ENCODE results near the gene ACP4. TPM values are rescaled to one million over a fixed set of nuclear protein-coding genes. Genes with fewer than 3 reads are reported as not detected.

ACP4 gene
- total and polyA plus RNA-seq, 2 donors (not counting 1 experiment from before 2014, with no cell fraction given): not detected

DNA sequence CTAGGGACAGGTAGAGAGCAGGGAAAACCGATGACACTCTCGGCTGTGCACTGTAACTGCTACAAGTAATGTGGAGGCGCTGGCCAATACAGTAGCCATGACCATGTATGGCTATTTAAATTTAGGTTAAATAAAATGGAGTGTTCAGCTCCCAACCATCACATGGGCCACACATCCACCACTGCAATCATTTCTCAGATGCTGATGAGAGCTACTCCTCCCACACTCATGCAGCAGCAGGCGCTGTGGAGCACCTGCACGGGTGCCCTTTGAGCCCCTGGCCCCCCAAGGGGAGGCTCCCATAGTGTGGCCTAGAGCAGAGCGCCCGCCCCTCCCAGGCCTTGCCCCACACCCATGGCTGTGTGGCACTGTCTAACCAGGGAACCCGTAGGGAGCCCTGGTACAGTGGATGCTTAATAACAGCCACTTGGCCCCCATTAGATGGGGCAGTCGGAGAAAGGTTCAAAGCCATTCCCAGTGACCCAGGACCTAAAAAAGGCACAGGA is 6.0 kb downstream of the ACP4 start:
- H3K79me2 ChIP-seq (ENCODE audit: control insufficient read depth, insufficient read depth, low read length): peaks cover 23% of the 10 kb centered on the region
- no peaks in the 10 kb centered on the region for H3K27me3 ChIP-seq (replicated peaks in 1 of 4; ENCODE audit: control extremely low read depth in 1 of 4, control insufficient read depth in 3 of 4, insufficient read depth in 4 of 4, low read length in 3 of 4)
- ChIA-PET POLR2A (no interaction called here), CTCF (interaction anchor here (1.0 to 5.1 kb wide), 3 partner anchors 12 to 126 kb away, joined by 3 to 29 read pairs (median 4); no protein-coding TSS in a partner anchor)
- WGBS (ENCODE audit: insufficient coverage): 90% methylated on average over 5 of the region's 9 CpGs
- no peak overlapping the region for H3K4me2 ChIP-seq (replicated peaks; ENCODE audit: low read depth, low read length, poor library complexity, severe bottlenecking)
- ATAC-seq (ENCODE audit: low read depth) (no peak), DNase-seq (no peak)
- H3K27ac Mint-ChIP-seq: no peak overlapping the region
- no peak overlapping the region for H3K4me3 Mint-ChIP-seq
- peaks cover 0 to 39% of the 10 kb centered on the region in 2 experiments for H3K36me3 ChIP-seq (replicated peaks in 1 of 2; ENCODE audit: control extremely low read depth in 1 of 2, control insufficient read depth in 1 of 2, extremely low read depth in 1 of 2, insufficient read depth in 2 of 2, low read length in 1 of 2)
- peaks cover 4 to 6% of the 10 kb centered on the region in 2 donors for H3K4me1 ChIP-seq (ENCODE audit: control insufficient read depth in 2 of 2, insufficient read depth in 2 of 2, low read length in 2 of 2)
- peaks cover 7% of the 10 kb centered on the region for H4K20me1 ChIP-seq (ENCODE audit: control insufficient read depth, insufficient read depth, low read length, poor library complexity, severe bottlenecking)
- H3K4me1 Mint-ChIP-seq: peaks cover 15% of the 10 kb centered on the region
- H2AFZ ChIP-seq (ENCODE audit: insufficient read depth, low read depth, low read length, poor library complexity, severe bottlenecking): no peak overlapping the region
- no peak overlapping the region for H3K27ac ChIP-seq (ENCODE audit: low read length in 2 of 2)
- no peak overlapping the region for H3K9ac ChIP-seq (ENCODE audit: low read length)
- H3K4me3 ChIP-seq (ENCODE audit: control extremely low read depth in 1 of 5, extremely low read depth in 1 of 5, insufficient read depth in 1 of 5, low read depth in 2 of 5, low read length in 4 of 5): no peak overlapping the region
- H3K27me3 Mint-ChIP-seq: peaks cover 2% of the 10 kb centered on the region
- H3K9me3 Mint-ChIP-seq (ENCODE audit: insufficient read depth): no peaks in the 10 kb centered on the region
- intact Hi-C loops (cut with micrococcal nuclease): no loop called here
- TF ChIP-seq EZH2 (IDR thresholded peaks at IDR 0.05; ENCODE audit: borderline replicate concordance, insufficient read depth, low read depth, low read length, poor library complexity, severe bottlenecking) (no peak), CTCF (IDR thresholded peaks at IDR 0.05) (no peak)
- no peaks in the 10 kb centered on the region for H3K9me3 ChIP-seq (ENCODE audit: control extremely low read depth in 1 of 3, control insufficient read depth in 2 of 3, insufficient read depth in 1 of 3, low read length in 2 of 3)

GRCh38 chr19:50796634-50797428 is 6.6 kb downstream of the ACP4 start:
- H4K20me1 ChIP-seq (ENCODE audit: control insufficient read depth, insufficient read depth, low read length, poor library complexity, severe bottlenecking): peaks cover 7% of the 10 kb centered on the region

More at GRCh38 chr19:50796634-50797428, 6.6 kb downstream of the ACP4 start:
- ChIA-PET CTCF (interaction anchor here (1.0 to 5.1 kb wide), 2 partner anchors 13 to 126 kb away, joined by 3 to 29 read pairs; no protein-coding TSS in a partner anchor), POLR2A (no interaction called here)
- no peak overlapping the region for H3K27ac ChIP-seq (ENCODE audit: low read length in 2 of 2)
- no peaks in the 10 kb centered on the region for H3K27me3 ChIP-seq (replicated peaks in 1 of 4; ENCODE audit: control extremely low read depth in 1 of 4, control insufficient read depth in 3 of 4, insufficient read depth in 4 of 4, low read length in 3 of 4)
- TF ChIP-seq EZH2 (IDR thresholded peaks at IDR 0.05; ENCODE audit: borderline replicate concordance, insufficient read depth, low read depth, low read length, poor library complexity, severe bottlenecking) (no peak), CTCF (IDR thresholded peaks at IDR 0.05) (no peak)
- H3K4me1 Mint-ChIP-seq: peaks cover 16% of the 10 kb centered on the region
- no peak overlapping the region for H3K4me2 ChIP-seq (replicated peaks; ENCODE audit: low read depth, low read length, poor library complexity, severe bottlenecking)
- peaks cover 4 to 6% of the 10 kb centered on the region in 2 donors for H3K4me1 ChIP-seq (ENCODE audit: control insufficient read depth in 2 of 2, insufficient read depth in 2 of 2, low read length in 2 of 2)
- ATAC-seq (ENCODE audit: low read depth) (no peak), DNase-seq (no peak)
- H3K36me3 ChIP-seq (replicated peaks in 1 of 2; ENCODE audit: control extremely low read depth in 1 of 2, control insufficient read depth in 1 of 2, extremely low read depth in 1 of 2, insufficient read depth in 2 of 2, low read length in 1 of 2): peaks cover 0 to 41% of the 10 kb centered on the region in 2 experiments
- no peak overlapping the region for H3K9ac ChIP-seq (ENCODE audit: low read length)
- H3K9me3 Mint-ChIP-seq (ENCODE audit: insufficient read depth): no peaks in the 10 kb centered on the region
- H3K4me3 Mint-ChIP-seq: no peak overlapping the region
- WGBS (ENCODE audit: insufficient coverage): 88% methylated on average over 8 of the region's 8 CpGs
- intact Hi-C loops (cut with micrococcal nuclease): no loop called here
- no peak overlapping the region for H3K27ac Mint-ChIP-seq
- peaks cover 24% of the 10 kb centered on the region for H3K79me2 ChIP-seq (ENCODE audit: control insufficient read depth, insufficient read depth, low read length)
- H2AFZ ChIP-seq (ENCODE audit: insufficient read depth, low read depth, low read length, poor library complexity, severe bottlenecking): no peak overlapping the region
- H3K27me3 Mint-ChIP-seq: no peaks in the 10 kb centered on the region
- no peak overlapping the region for H3K4me3 ChIP-seq (ENCODE audit: control extremely low read depth in 1 of 5, extremely low read depth in 1 of 5, insufficient read depth in 1 of 5, low read depth in 2 of 5, low read length in 4 of 5)
- H3K9me3 ChIP-seq (ENCODE audit: control extremely low read depth in 1 of 3, control insufficient read depth in 2 of 3, insufficient read depth in 1 of 3, low read length in 2 of 3): no peaks in the 10 kb centered on the region
